Esophagus squamous epithelium (tissue), 5 donors: Measurements from ENCODE around the gene FRYL. TPM values are rescaled to one million over a fixed set of nuclear protein-coding genes. Genes with fewer than 3 reads are reported as not detected.
A peak's percentile ranks its signal among the peaks of the same experiment; 100 is the strongest.

Source experiments
- DNase-seq: peaks from one replicate; lab custom pipeline; 2025; lab: John Stamatoyannopoulos, UW
- H3K27ac ChIP-seq, 4 donors: fragments of 200-600 bp; sonication (generic); one replicate each; pipeline ENCODE4 v1.5.1; 2016 to 2019; ENCODE audit warnings: mild to moderate bottlenecking in 1 of 4
- H3K27me3 ChIP-seq, 4 donors: fragments of 200-600 bp; sonication (generic); 1 replicate in 3 of 4; 2 replicates in 1 of 4; pipeline versions ENCODE4 v1.5.1 to v1.6.0; 2017 to 2021; ENCODE audit warnings: antibody characterized with exemption in 1 of 4
- H3K36me3 ChIP-seq, 3 donors: fragments of 200-600 bp; sonication (generic); one replicate each; pipeline ENCODE4 v1.5.1; 2016 to 2019
- H3K4me1 ChIP-seq, 3 donors: fragments of 200-600 bp; sonication (generic); one replicate each; pipeline ENCODE4 v1.5.1; 2017 to 2019
- H3K4me3 ChIP-seq, 4 donors: fragments of 200-600 bp; sonication (generic); 1 replicate in 3 of 4; 2 replicates in 1 of 4; pipeline ENCODE4 v1.5.1; 2016 to 2019; ENCODE audit warnings: mild to moderate bottlenecking in 2 of 4, moderate library complexity in 1 of 4
- H3K9me3 ChIP-seq, 3 donors: fragments of 200-600 bp; sonication (generic); one replicate each; pipeline ENCODE4 v1.5.1; 2016 to 2019
- CTCF ChIP-seq, 6 experiments: fragments of 450-650 bp in 4 of 6; fragments of 200-600 bp in 2 of 6; sonication (generic) in 2 of 6; IDR thresholded peaks; one replicate each; pipeline ENCODE4 v1.5.1; 2016 to 2019; ENCODE audit warnings: antibody characterized with exemption in 6 of 6, mild to moderate bottlenecking in 4 of 6, moderate library complexity in 4 of 6
- POLR2A ChIP-seq, 4 donors: fragments of 450-650 bp; IDR thresholded peaks; one replicate each; pipeline ENCODE4 v1.6.1; 2017; ENCODE audit warnings: antibody characterized with exemption in 4 of 4, mild to moderate bottlenecking in 4 of 4, moderate library complexity in 3 of 4
- WGBS, 2 donors: methylation state at CpG; one replicate each; pipeline ENCODE4 v1.1.5; 2018; 5-methylcytosine and 5-hydroxymethylcytosine counted together
- intact Hi-C: fragments of 100-400 bp; cut with DNase I; formaldehyde crosslinking; loops from one replicate; pipeline ENCODE4 v1.15.0; 2022
- total RNA-seq, 4 donors: library from RNA; depleted of rRNA; stranded (reverse); fragments of >200 nt; gene quantifications; one replicate each; pipeline ENCODE4 v1.1.0, GENCODE V29; 2016
- donor health status: DM: yes; HTN: yes; CAD: no.

The FRYL gene
- total RNA-seq, 4 donors from 2014 or later: 26.1 to 69.6 (median 38.1) TPM

DNA sequence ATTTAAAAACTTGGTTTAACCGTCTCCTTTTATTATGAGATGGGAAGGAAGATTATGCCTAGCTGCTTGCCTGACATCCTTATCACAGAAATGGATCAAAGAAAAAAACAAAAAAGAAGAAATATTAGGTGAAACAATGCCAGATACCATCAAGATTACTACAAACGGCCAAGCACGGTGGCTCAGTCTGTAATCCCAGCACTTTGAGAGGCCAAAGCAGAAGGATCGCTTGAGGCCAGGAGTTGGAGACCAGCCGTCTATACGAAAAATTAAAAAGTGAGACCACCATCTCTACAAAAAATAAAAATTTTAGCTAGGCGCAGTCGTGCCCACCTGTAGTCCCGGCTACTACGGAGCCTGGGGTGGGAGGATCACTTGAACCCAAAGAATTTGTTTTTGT, 2.3 kb downstream of the FRYL start:
- peak overlapping the region in 3 of 4 donors; percentile 92 to 99 (median 96) for H3K4me3 ChIP-seq
- peak overlapping the region; percentile 15 to 99 (median 62) for H3K27ac ChIP-seq
- DNase-seq: no peak
- no peaks in the 10 kb centered on the region for H3K36me3 ChIP-seq
- H3K27me3 ChIP-seq: no peaks in the 10 kb centered on the region
- H3K9me3 ChIP-seq: no peaks in the 10 kb centered on the region
- intact Hi-C loops: no loop called here
- H3K4me1 ChIP-seq: peaks cover 14 to 70% (median 38%) of the 10 kb centered on the region in 3 donors
- WGBS, 2 donors: 32 to 38% methylated on average over 10 of the region's 10 CpGs
- no peak for TF ChIP-seq POLR2A (IDR thresholded peaks at IDR 0.05)
- no peak for TF ChIP-seq CTCF (IDR thresholded peaks at IDR 0.05)

- intact Hi-C loops: no loop called here
- Histone ChIP-seq H3K9me3 (no peaks in the 10 kb centered on the region), H3K4me3 (no peak overlapping the region), H3K27ac (peak overlapping the region in 2 of 4 donors; percentile 14 to 18), H3K27me3 (no peaks in the 10 kb centered on the region), H3K4me1 (peaks cover 11 to 81% (median 33%) of the 10 kb centered on the region in 3 donors), H3K36me3 (no peaks in the 10 kb centered on the region)
- WGBS, 2 donors: 80 to 81% methylated on average over 10 to 16 of the region's 16 CpGs
- DNase-seq: no peak
- TF ChIP-seq POLR2A (IDR thresholded peaks at IDR 0.05) (no peak), CTCF (IDR thresholded peaks at IDR 0.05) (no peak)
Measured at GRCh38 chr4:48774760-48775710, 5.0 kb downstream of the FRYL start.

DNA sequence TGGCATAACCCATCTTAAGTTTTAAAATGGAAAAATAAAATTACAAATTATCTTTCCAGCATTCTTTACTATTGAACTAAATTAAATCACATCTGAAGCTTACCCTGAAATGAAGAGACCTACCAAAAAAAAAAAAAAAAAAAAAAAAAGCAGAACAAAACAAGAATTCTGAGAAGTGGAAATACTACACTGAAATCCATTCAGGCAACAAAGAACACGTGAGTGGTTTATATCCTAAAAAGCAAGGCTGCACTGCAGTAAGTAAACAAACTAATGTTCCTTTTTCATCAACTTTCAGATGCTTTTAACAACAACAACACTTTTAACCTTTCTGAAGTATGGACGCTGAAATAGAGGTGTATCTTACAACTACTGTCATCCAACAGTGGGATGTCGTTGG, 7.5 kb downstream of the FRYL start:
- H3K4me1 ChIP-seq: peaks cover 7 to 76% (median 27%) of the 10 kb centered on the region in 3 donors
- TF ChIP-seq POLR2A (IDR thresholded peaks at IDR 0.05) (no peak), CTCF (IDR thresholded peaks at IDR 0.05) (no peak)
- 71% methylated on average over 3 of the region's 3 CpGs for WGBS, 2 donors

GRCh38 chr4:48767055-48767929, 12.8 kb downstream of the FRYL start:
- Histone ChIP-seq H3K27ac (no peak overlapping the region), H3K9me3 (no peaks in the 10 kb centered on the region), H3K27me3 (no peaks in the 10 kb centered on the region), H3K4me1 (peaks cover 0 to 34% (median 0%) of the 10 kb centered on the region in 3 donors), H3K36me3 (no peaks in the 10 kb centered on the region), H3K4me3 (no peak overlapping the region)
- WGBS, 2 donors: 91 to 92% methylated on average over 12 of the region's 12 CpGs
- DNase-seq: no peak
- TF ChIP-seq CTCF (IDR thresholded peaks at IDR 0.05) (no peak), POLR2A (IDR thresholded peaks at IDR 0.05) (no peak)
- intact Hi-C loops: no loop called here

More for the DNA sequence above, 7.5 kb downstream of the FRYL start:
- Histone ChIP-seq H3K4me3 (no peak overlapping the region), H3K27me3 (no peaks in the 10 kb centered on the region), H3K36me3 (no peaks in the 10 kb centered on the region), H3K27ac (no peak overlapping the region), H3K9me3 (no peaks in the 10 kb centered on the region)
- no peak for DNase-seq
- intact Hi-C loops: no loop called here
